HuH-7.5 (cell line): ENCODE results near the gene CDHR1.
"Not testable (repeated sequence)": the region's sequence is repeated elsewhere in the genome, so short reads cannot be mapped to it uniquely, and the experiment has no call there.

Source experiments
- DNase-seq: peaks from one replicate; pipeline ENCODE4 v3.0.0; 2011; ENCODE audit warnings: low spot score

CDHR1 gene

DNA sequence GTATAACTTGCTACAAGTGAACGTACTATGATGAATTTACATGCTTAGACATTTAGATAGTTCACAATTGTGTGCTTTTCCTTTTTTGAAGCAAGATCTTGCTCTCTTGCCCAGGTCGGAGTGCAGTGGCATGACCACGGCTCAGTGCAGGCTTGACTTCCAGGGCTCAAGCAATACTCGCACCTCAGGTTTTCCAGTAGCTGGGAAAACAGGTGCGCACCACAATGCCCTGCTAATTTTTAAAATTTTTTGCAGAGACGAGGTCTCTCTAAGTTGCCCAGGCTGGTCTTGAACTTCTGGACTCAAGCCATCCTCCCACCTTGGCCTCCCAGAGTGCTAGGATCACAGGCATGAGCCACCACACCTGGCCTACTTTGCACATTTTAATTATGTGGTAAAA lies 18.9 kb upstream of the CDHR1 start:
- no peak for DNase-seq

DNA sequence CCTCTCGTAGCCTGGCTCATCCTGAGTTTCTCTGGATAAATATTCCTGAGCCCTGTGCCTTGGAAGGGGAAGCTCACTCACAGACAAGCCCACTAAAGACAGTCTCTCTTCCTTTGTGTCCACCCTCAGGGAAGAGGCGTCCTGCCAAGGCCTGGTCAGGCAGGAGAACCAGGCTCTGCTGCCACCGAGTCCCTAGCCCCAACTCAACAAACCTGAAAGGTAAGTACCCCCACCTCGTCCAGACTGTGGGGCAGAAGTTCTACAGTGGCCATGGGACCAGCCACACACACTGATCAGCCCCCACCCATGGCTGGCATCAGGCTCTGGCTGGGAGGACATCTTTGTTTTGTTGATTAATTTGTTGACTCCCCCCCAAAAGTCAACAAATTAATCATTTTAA lies 18.0 kb upstream of the CDHR1 start:
- no peak for DNase-seq

DNA sequence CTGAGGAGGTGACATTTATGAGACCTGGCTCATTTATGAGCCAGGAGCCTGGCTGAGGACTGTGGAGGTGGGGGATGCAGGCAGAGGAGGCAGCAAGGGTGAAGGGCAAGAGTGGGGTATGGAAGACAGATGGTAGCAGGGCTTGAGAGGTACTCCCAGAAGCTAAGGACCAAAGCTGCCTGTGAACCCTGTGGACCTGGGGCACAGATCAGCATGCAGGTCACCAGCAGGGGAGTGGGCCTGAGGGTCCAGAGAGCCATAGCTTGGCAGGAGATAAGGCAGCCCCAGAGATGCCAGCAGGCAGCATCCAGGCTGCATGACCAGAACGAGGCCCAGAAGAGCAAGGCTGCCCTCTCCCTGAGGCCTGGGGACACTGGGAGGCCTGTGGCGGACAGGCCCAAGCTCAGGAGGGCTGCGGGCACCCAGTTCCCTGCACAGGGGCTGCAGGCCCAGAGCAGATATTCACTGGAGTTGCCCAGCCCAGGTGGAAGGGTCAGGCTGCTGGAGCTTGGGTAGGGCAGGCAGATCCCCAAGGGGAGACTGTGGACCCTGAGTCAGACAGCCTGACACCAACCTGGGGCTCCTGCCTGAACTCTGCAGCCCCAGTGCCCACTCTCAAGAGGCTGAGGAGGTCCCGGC lies 17.4 kb upstream of the CDHR1 start:
- DNase-seq = no peak

DNA sequence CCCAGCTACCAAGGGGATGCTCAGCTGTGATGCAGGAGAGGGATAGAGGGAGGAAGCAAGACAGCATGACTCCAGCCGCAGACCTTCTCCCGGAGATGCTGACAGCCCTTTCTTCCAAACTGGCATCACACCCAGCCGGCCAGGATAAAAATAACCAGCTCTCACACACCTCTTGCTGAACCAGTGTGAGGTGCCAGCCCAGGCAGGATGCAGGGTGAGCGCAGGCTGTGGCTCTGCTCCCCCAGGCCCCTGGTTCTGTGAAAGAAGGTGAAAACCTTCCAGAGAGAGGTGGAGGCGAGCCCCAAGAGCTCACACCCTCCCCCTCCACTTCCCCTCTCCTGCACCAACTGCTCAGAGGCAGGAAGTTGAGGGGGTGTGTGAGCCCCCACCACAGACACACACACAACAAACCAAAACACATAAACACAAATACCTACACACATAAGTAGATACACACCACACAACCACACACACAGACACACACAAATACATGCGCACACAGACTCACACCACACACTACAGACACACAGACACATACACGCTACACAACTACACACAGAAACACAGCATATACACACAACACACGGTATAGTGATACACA lies 16.7 kb upstream of the CDHR1 start:
- no peak for DNase-seq

DNA sequence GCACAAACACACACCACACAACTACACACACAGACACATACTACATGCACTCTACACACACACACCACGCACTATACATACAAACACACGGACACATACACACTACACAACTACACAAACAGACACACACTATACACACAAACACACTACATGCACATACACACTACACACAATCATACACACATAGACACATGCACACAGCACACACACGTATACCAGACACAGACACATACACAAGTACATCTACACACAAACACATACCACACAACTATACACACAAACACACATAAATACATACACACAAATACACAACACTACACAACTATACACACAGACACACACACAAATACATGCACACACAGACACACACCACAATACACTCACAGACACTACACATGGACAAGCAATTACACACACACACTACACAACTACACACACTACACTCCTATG lies 16.2 kb upstream of the CDHR1 start:
- no peak for DNase-seq

DNA sequence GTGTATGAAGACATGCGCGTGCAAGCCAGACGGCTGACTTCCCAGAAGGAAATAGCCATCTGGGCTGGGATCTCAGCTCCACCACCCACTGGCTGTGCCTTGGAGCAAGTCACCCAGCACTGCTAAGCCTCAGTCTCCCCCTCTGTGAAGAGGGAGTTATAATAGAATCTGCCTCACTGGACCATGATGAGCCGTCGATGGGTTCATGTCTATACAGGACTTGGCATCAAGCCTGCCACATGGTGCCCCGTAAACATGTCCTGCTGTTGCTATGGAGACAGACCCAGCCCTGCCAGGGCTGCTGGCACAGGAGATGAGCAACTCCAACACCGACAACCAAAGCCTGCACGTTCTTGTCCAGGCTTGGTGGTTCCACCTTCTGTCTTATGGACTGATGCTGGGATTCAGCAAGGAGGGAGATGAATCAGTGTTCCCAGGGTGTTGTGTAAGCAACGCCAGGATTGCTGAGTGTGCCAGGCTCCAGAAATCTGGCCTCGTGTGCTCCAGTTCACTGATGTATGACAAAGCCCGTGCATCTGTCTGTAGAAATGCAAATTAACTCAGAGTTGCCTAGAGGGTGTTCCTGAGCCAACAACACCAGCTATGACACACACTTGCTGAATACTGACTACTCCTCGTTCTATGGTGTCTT lies 15.2 kb upstream of the CDHR1 start:
- no peak for DNase-seq

DNA sequence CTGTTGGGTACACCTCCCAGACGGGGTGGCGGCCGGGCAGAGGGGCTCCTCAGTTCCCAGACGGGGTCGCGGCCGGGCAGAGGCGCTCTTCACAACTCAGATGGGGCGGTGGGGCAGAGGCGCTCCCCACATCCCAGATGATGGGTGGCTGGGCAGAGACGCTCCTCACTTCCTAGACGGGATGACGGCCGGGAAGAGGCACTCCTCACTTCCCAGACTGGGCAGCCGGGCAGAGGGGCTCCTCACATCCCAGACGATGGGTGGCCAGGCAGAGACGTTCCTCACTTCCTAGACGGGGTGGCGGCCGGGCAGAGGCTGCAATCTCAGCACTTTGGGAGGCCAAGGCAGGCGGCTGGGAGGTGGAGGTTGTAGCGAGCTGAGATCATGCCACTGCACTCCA lies 14.0 kb upstream of the CDHR1 start:
- DNase-seq = not testable (repeated sequence)

DNA sequence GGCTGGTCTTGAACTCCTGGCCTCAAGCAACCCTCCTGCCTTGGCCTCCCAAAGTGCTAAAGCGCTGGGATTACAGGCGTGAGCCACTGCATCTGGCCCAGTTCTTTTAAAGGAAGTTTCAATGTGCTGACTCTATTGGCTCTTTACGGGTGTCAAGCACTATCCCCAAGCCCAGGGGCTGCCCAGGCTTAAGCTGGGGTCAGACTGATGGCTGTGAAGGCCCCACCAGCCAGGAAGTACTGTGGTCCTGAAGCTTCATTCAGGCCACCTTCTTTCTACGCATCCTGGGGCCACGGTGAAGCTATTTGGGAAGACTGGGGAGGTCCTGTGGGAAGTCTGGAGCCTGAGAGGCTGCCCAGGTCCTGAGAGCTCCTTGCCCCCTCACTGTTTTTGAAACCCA lies 12.7 kb upstream of the CDHR1 start:
- no peak for DNase-seq

DNA sequence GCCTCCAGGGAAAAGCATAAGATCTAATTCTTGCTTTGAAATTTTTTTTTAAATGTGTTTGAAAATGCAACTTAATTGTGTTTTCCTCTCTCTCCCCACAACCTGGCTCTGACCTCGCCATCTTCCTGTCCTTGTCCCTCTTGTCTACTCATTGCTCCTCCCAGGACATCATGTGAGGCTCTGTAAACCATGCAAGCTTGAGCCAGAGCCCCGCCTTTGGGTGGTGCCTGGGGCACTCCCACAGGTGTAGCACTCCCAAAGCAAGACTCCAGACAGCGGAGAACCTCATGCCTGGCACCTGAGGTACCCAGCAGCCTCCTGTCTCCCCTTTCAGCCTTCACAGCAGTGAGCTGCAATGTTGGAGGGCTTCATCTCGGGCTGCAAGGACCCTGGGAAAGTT lies 9.8 kb upstream of the CDHR1 start:
- no peak for DNase-seq

DNA sequence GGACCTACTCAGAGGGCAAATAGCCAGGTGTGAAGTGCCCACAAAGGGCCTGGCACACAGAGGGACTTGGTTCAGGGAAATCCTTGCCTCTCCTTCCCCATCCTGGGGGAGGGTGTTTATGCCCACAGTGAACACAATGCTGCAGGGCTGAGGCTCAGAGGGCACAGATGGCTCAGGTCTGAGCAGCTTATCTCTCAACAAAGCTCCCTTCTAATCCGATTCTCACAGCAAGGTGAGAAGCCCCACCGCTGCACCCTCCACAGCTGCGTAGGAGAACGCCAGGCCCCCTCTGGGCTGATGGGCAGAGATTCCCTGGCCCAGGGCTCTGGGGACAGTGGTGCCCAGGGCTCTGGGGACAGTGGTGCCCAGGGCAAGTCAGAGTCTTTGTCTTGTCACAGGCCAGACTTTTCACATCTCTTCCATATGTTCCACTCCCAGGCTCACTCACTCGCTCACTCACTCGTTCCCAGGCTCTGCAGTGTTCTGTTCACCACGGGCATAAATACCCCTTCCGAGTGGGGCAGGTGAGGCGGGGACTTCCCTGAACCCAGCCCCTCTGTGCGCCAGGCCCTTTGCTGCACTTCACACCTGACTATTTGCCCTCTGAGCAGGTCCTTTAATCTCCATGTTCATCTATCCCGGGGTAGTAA lies 8.7 kb upstream of the CDHR1 start:
- no peak for DNase-seq

DNA sequence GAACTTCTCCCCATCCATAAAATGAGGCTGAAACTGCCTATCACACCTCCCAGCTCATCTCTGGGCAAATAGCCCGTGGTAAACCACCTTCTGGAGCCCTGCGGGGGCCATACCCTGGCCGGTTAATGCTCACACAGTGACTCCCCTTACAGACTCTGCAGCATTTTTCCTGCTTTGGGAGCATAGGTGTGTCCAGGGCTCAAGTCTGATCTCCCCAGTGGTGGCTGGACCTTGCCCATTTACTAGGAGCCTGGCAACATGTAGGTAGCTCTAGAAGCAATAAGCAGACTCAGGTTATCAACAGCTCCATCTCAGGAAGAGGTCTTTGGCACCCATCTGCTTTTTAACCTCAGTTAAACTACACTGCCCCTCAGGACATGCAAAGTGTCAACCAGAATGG lies 5.5 kb upstream of the CDHR1 start:
- DNase-seq = no peak

DNA sequence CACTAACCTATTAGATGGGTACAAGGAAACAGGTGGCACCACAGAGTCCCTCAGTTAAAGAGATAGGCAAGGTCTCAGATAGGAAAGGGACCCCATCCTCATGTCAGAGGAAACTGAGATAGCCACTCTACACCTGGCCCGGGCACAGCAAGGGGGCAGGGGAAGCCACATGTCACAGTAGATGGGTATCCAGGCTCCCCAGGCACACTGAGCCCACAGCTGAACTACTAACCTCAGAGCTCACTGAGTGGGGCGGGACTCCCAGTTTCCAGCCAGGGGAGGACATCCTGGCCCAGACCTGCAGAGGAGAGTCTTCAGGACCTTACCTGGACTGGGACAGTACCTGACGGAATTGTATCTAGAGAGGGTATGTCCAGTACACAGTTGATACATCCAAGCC lies 3.7 kb upstream of the CDHR1 start:
- DNase-seq = no peak

DNA sequence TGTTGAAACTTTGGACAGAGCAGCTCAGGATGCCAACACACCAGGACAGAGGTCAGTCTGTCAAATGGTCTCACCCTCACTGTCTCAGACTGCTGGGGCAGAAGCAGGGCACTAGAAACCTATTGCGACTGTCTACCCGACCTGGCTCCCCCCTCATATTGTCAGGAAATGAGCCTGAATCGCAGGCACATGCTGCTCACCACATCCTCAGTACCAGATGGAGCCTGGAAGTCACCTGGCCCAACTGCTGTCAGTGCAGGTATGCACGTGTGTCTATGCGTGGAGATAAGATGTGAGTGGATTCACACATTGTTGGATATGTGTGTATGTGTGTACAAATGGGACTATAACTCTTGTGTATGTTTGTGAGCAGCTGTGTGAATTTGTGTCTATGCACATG lies 3.2 kb upstream of the CDHR1 start:
- no peak for DNase-seq

DNA sequence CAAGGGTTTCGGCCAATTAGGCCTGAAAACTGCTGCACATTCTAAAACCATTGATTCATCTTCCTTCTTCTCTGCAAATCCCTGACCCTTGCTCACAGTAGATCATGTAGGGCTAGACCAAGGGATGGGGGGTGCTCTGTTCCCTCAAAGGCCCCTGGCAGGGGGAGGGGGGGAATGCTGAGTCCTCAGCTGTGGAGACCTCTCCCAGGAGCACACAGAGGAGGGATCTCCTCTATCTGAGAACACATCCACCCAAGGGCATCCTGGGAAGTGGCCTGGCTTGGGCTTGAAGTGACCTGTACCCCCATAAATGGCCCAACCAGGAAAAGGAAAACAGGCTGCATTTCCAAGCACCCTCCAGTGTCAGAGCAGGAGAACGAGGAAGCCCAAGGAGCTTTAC lies 1.0 kb upstream of the CDHR1 start:
- DNase-seq = no peak

DNA sequence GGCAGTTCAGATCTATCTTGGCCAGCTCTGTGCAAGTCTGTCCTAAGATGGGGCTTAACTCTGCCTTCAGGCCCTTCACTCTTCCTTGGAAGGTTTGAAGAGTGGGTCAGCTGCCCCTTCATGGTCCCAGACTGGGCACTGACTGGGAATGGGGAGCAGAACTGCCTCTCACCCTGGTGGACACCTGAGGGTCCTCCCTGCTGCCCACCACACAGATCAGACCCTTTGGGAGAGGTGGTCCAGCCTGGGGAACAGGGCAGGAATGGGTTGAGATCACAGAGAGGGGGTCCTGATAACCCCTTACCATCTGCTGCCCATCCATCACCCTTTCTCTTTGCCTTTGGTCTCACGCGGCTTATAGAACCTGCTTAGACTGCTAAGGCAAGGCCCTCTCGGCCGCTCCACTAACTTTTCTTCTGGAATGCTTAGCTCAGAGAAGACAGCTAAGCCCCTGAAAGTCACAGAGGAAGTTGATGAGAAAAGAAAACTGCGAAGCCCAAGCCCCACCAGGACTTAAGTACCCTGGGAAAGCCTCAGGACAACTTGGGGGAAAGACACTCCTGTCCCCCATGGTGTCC lies 402 bp upstream of the CDHR1 start:
- no peak for DNase-seq

DNA sequence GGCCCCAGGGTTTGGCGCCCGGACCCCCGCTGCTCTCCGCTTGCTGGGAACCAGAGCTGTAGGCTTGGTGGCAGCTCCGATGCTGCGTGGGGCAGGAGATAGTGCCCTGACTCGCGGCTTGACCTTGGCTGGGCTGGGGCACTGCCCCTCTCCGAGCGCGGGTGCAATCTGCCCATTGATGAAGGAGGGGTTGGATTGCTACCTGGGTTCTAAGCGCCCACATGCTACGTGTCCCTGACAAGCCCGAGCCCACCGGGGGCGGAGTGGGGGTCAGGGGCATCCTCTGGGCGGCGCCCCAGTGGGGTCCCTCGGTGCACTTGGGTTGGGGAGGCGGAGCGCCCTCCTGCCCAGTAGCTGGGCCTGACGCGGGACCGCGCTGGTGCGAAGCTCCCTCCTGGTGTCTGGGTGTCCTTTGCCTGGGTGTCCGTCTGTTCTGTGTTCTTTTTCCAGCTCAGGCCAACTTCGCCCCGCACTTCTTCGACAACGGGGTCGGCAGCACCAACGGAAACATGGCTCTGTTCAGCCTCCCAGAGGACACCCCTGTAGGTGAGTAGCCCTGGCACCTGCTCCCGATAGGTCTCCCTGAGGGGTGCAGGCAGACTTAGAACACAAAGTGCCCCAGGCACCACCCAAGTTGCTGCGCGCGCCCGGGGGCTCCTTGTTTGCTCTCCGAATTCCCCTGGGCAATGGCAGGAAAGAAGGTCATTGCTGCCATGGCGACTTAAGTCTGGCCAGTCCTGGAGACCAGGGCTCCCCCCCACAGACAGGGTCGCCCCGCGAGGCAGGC lies 900 bp downstream of the CDHR1 start:
- DNase-seq = no peak

DNA sequence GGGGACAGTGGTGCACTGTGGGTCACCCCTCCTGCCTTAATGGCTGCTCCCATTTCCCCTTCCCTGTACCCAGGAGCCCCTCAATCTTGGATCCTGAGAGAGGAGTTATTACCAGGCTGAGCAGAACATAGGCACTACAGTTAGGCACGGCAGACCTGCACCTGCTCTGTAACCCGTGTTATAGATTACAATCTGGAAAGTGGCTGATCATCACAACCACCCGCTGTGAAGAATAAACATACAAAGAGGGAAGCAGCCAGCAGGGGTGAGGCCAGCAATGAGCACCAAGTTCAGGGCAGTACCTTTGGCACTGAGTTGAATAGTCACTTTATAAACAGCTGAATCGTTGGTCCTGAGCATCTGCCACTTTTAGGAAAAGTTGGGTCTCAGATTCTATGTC lies 1.7 kb downstream of the CDHR1 start:
- no peak for DNase-seq

DNA sequence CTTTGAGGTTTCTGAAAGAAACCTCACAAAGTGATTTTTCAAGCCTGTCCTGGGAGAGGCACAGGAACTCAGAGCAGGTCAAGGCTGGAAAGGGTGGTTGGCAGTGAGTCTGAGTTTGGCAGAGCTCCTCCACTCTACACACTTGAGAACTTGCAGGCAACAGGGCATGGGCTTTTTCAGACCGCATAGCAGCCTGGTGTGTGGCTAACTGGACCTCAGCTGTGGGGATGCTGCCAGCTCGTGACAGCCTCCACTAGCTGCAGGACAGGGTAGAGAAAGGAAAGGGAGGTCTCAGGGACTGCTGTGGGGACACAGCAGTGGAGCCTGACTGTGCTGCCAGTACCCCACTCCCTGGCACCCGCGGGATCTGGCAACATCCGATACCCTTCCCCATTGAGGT lies 2.6 kb downstream of the CDHR1 start:
- no peak for DNase-seq

DNA sequence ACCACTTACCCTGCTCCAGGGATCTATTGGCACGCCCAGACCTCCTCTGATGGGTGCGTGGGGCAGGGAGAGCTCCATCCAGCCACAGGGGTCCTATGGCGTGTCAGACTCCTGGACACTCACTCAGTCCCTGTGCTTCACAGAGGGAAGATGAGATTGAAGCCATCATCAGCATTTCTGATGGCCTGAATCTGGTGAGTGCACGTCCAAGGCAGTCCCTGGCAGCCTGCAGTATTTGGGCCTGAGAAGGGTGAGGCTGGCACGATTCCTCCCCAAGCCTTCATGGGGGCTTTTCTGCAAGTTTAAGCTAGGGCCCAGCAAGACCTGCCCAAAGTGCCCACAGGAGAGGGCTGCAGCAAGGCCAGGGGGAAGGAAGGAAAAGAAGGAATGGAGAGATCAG lies 3.3 kb downstream of the CDHR1 start:
- no peak for DNase-seq

DNA sequence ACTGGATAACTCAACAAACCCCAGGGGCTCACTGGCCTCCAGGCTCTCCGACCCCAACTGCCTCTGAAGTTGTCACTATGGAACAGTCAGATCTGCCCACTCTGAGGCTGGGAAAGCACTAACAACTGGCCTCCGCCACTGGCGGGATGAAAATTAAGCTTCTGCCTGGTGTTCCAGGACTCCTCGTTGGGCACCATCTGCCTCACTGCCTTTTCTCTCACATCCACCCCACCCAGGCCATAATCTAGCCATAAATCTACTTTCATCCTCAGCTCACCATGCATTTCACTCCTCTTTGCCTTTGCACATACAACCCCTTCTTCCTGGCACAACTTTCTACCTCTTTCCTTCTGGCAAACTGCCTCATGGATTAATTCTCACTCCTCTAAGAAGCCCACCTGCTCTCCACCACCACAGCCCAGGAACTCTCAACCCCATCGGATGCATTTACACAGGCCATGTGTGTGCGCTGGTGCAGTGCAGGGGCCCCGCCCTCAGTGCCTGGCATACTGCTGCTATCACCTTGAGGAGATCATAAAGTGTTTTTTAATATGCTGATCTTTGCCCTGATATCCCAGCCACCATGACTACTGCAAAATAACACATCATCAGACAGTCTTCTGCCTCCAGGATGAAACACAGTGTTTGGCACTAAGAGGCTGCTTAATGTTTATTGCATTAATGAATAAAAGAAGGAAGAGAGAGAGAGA lies 4.0 kb downstream of the CDHR1 start:
- DNase-seq = no peak

DNA sequence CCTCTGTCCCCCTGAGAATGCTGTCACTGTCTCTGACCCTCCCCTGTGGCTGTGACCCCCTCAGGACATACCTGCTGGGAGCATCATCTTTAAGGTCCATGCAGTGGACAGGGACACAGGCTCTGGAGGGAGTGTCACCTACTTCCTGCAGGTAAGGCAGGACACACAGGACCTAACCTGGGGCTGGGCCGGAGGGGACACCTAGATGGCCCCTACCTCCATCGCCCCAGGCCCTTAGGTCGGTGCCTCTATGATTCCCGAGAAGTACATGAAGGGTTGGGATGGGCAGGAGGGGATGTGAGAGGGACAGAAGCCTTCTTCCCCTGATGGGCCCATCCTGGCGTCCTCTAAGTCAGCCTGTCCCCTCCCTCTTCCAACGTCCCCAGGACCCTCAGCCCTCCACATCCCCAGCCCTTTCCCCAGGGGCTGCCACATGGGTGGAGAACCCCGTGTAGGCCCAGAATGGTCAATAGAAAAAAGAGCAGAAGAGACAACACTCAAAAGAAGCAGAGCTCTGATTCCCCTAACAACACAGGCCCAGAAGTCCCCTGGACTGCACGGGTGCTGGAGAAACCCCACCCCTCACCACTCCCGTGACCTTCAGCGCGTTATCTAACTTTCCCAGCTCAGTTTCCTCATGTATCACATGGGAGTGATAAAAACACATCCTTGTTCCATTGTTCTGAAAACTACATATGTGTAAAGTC lies 6.4 kb downstream of the CDHR1 start:
- DNase-seq = no peak
